Tibial nerve (tissue), 4 donors: ENCODE results near the gene RGS6.

Source experiments
- CTCF ChIP-seq, 5 experiments: fragments of 200-600 bp in 3 of 5; fragments of 450-650 bp in 2 of 5; sonication (generic) in 3 of 5; IDR thresholded peaks; one replicate each; pipeline ENCODE4 v1.5.1; 2016 to 2019; ENCODE audit warnings: antibody characterized with exemption in 5 of 5, mild to moderate bottlenecking in 3 of 5, moderate library complexity in 2 of 5
- EP300 ChIP-seq, 2 donors: sonication (generic); formaldehyde crosslinking; IDR thresholded peaks; one replicate each; pipeline ENCODE4 v1.6.1; 2017; ENCODE audit warnings: antibody characterized with exemption in 2 of 2, mild to moderate bottlenecking in 1 of 2
- POLR2A ChIP-seq, 2 donors: fragments of 450-650 bp; IDR thresholded peaks; one replicate each; pipeline ENCODE4 v1.6.1; 2017; ENCODE audit warnings: antibody characterized with exemption in 2 of 2, mild to moderate bottlenecking in 2 of 2, moderate library complexity in 2 of 2

GRCh38 chr14:71932229-71932981 lies at the start of gene RGS6:
- peak in 1 of 2 donors; percentile 26 for TF ChIP-seq POLR2A (IDR thresholded peaks at IDR 0.05)
- peak in 4 of 5 experiments; percentile 35 to 67 (median 46) for TF ChIP-seq CTCF (IDR thresholded peaks at IDR 0.05)
- no peak for TF ChIP-seq EP300 (IDR thresholded peaks at IDR 0.05)
